Measurements from ENCODE around the gene UNC45B.

UNC45B gene

GRCh38 chr17:35210741-35211140 is 63.1 kb downstream of the UNC45B start:
- H3K4me3 ChIP-seq (ENCODE audit: low read length), result no peak overlapping the region
- TF ChIP-seq CTCF (conservative IDR thresholded peaks at IDR 0.05; ENCODE audit: low read depth, low read length), result no peak
- no peak for DNase-seq (ENCODE audit: low read depth)

- H3K4me3 ChIP-seq (ENCODE audit: low read length), result no peak overlapping the region
- no peak for TF ChIP-seq CTCF (conservative IDR thresholded peaks at IDR 0.05; ENCODE audit: low read depth, low read length)
- no peak for DNase-seq (ENCODE audit: low read depth)
Measured at GRCh38 chr17:35212668-35213067, 65.1 kb downstream of the UNC45B start.

- no peak for TF ChIP-seq CTCF (conservative IDR thresholded peaks at IDR 0.05; ENCODE audit: low read depth, low read length)
- DNase-seq (ENCODE audit: low read depth), result no peak
- no peak overlapping the region for H3K4me3 ChIP-seq (ENCODE audit: low read length)
Measured at GRCh38 chr17:35213412-35213940, 65.9 kb downstream of the UNC45B start.

GRCh38 chr17:35214192-35214591 is 66.6 kb downstream of the UNC45B start:
- no peak for DNase-seq (ENCODE audit: low read depth)
- no peak overlapping the region for H3K4me3 ChIP-seq (ENCODE audit: low read length)
- no peak for TF ChIP-seq CTCF (conservative IDR thresholded peaks at IDR 0.05; ENCODE audit: low read depth, low read length)

- H3K4me3 ChIP-seq (ENCODE audit: low read length), result no peak overlapping the region
- TF ChIP-seq CTCF (conservative IDR thresholded peaks at IDR 0.05; ENCODE audit: low read depth, low read length), result no peak
Measured at GRCh38 chr17:35214631-35215273, 67.1 kb downstream of the UNC45B start.

GRCh38 chr17:35217107-35217506 is 69.5 kb downstream of the UNC45B start:
- DNase-seq (ENCODE audit: low read depth), result no peak
- H3K4me3 ChIP-seq (ENCODE audit: low read length), result no peak overlapping the region
- no peak for TF ChIP-seq CTCF (conservative IDR thresholded peaks at IDR 0.05; ENCODE audit: low read depth, low read length)

More at GRCh38 chr17:35214631-35215273, 67.1 kb downstream of the UNC45B start:
- DNase-seq (ENCODE audit: low read depth), result no peak

- no peak for DNase-seq (ENCODE audit: low read depth)
- no peak for TF ChIP-seq CTCF (conservative IDR thresholded peaks at IDR 0.05; ENCODE audit: low read depth, low read length)
- H3K4me3 ChIP-seq (ENCODE audit: low read length), result no peak overlapping the region
Measured at GRCh38 chr17:35218915-35219314, 71.3 kb downstream of the UNC45B start.

Measured in retinal pigment epithelial cell (primary cell).